NCI-H2081 (cell line): ENCODE data around the gene RAB5B.
A peak's percentile ranks its signal among the peaks of the same experiment; 100 is the strongest.

Experiments
- DNase-seq, 2 experiments: peaks; one replicate each; lab custom pipeline; 2025; lab: John Stamatoyannopoulos, UW

Gene RAB5B, protein sequence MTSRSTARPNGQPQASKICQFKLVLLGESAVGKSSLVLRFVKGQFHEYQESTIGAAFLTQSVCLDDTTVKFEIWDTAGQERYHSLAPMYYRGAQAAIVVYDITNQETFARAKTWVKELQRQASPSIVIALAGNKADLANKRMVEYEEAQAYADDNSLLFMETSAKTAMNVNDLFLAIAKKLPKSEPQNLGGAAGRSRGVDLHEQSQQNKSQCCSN

DNA sequence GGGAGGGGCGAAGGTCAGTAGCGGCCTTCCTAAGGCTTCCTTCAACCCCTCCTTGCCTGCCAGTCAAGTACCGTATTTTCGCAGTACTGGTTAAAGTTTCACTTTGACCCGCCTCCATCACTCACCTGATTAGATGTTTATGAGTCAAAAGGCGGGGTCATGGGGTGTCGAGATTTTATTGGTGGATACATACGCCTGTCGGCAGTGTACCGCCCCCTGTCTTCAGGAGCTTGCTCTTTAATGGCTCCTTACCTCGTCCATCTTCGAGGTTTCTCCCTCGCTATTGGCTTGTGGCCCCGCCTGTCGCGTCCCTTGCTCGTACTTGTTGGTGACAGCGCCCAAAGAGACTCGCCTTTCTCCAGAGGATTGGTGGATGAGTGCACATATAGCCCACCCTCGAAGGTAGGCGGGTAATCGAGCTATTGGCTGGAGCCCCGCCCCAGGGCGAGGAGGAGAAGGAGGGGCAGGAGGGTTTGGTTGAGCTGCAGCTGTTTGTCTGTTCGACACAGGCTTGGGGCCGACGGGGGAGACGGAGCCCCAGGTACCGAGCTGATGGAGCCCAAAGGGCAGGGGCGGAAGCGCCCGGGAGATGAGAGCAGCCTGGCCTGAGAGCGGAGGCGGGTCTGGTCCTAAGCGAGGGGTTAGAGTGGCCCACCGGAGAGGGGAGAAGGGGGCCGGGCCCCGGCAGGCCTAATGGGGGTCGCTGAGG lies at the start of gene RAB5B:
TSS of gene RAB5B (plus strand) at position 480 of the 709 bp plus-strand sequence. CDS start 12,883 bp downstream, outside the sequence.
- DNase-seq, result peak; percentile 99 to 100

GRCh38 chr12:55925371-55925770 lies 48.5 kb upstream of the RAB5B start:
- no peak for DNase-seq

GRCh38 chr12:55925870-55926737 lies 47.8 kb upstream of the RAB5B start:
- no peak for DNase-seq

GRCh38 chr12:55926738-55927587 lies 46.9 kb upstream of the RAB5B start:
- peak; percentile 89 to 94 for DNase-seq

- DNase-seq, result peak; percentile 58 to 86
Measured at GRCh38 chr12:55927588-55928502, 46.0 kb upstream of the RAB5B start, which contains the start of gene PYM1. TSS of gene PYM1 (minus strand) at chr12:55927894. CDS start at chr12:55927761, 133 bp downstream.

GRCh38 chr12:55929306-55929791 lies 44.5 kb upstream of the RAB5B start:
- no peak for DNase-seq

DNA sequence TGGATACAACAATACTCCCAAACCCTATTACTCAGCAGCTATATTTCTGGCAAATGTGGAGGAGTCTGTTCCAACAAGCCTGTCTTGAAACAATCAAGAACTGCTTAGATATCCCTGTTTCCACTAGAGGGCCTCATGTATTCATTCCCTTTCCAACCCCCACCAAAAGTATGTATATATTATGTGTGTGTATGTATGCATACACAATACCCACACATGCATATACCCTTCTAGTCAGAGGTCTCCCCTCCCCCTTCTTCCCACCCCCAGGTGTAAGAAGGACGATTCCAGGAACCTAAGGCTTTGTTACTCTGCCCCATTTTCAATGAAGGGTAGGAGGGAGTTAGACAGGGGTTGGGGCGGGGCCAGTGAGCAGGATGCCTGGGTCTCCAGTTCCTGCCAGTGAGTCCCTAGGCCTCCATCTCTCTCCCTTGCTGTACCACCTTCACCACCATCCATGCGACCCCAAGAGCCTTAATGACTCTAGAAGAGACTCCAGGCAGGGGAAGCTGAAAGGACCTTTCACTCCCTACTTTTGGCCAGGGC lies 43.0 kb upstream of the RAB5B start, which contains the start of gene DGKA:
TSS of gene DGKA (plus strand) at position 392 of the 546 bp plus-strand sequence. CDS start 5,342 bp downstream, outside the sequence.
- peak; percentile 37 to 76 for DNase-seq

DNA sequence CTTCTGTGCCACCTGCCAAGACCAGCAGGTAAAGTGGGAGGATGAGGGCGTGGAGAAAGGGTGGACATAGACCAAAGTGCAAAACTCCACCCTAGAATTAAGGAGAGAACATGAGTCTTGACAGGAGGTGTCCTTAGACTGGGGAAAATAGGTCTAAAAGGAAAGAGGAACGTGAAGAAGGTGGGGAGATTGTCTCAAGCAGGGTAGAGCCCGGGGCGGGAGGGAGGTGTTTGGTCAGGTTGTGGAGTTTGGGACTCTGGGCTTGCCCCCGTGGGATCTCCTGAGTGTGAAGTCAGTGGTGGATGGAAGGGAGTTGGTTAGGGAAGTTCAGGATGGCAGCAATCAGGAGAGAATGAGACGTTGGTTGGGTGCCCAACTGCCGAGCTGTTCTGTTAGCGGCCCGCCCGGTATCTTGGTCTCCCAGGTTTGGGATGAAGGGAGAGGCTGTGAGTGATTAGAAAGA lies 42.5 kb upstream of the RAB5B start:
- no peak for DNase-seq

- DNase-seq, result peak; percentile 26 to 40
Measured at GRCh38 chr12:55931780-55932550, 41.9 kb upstream of the RAB5B start.

GRCh38 chr12:55932551-55932910 lies 41.3 kb upstream of the RAB5B start:
- no peak for DNase-seq

- no peak for DNase-seq
Measured at GRCh38 chr12:55933169-55933798, 40.6 kb upstream of the RAB5B start.

GRCh38 chr12:55933799-55934742 lies 39.8 kb upstream of the RAB5B start:
- no peak for DNase-seq

DNA sequence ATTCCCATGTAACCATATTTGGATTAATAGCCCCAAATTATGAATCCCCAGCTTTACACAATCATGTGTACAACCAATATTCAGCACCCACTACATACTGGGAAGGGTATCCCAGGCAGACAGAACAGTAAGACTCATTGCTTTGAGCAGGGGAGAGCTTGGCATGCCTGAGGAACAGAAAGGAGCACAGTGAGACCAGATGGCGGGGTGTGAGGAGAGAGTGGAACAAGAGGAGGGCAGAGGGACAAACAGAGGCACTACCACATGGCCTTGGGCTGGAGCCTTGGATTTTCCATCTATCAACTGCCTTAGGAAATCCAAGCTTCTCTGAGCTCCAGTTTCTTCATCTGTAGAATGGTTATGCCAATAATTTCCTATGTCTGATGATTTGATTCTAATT lies 39.1 kb upstream of the RAB5B start:
- no peak for DNase-seq

GRCh38 chr12:55935738-55936151 lies 38.1 kb upstream of the RAB5B start:
- no peak for DNase-seq

DNA sequence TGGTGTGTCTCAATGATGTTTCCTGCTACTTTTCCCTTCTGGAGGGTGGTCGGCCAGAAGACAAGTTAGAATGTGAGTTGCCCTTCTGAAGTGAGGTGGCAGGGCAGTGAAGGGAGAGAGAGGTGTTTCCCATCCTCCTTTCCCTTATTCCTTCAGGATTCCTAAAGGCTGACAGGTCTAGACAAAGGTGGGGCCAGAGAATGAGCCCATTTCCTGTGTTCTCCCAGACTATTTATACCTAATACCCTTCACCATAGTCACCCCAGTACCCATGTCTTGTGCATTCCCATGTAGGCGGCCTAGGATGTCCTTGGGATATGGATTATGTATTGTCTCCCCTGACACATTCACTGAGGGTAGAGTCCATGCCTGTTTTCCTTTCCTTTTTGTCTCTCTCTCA lies 35.9 kb upstream of the RAB5B start:
- no peak for DNase-seq

DNA sequence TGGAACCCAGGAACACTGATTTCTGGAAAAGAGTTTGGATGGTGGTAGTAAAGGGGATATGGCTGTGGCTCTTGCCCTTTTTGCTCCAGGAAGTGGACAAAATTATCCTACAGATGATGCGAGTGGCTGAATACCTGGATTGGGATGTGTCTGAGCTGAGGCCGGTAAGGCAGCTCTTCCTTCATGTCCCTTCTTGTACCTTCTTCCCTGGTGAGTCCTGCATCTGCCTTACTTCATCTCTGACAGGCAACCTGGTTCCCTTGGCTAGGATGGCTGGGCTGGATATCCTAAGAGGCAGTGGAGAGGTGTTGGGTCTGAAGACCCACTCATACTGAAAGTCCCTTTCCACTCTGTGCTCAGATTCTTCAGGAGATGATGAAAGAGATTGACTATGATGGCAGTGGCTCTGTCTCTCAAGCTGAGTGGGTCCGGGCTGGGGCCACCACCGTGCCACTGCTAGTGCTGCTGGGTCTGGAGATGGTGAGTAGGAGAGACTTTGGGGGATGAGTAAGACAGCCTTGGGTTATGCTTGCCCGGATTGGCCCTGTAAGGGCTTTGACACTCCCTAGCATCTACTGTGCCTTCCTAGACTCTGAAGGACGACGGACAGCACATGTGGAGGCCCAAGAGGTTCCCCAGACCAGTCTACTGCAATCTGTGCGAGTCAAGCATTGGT lies 34.9 kb upstream of the RAB5B start:
- DNase-seq, result no peak
